Lower leg skin (tissue), 4 donors: ENCODE measurements around the gene LTK. TPM values are rescaled to one million over a fixed set of nuclear protein-coding genes. Genes with fewer than 3 reads are reported as not detected.

Source experiments
- DNase-seq, 2 donors: peaks; one replicate each; pipeline ENCODE4 v3.0.0-alpha.2; 2019; ENCODE audit warnings: low spot score in 2 of 2
- H3K4me3 ChIP-seq: fragments of 200-600 bp; sonication (generic); 2 replicates; pipeline ENCODE4 v1.5.1; 2017; ENCODE audit warnings: mild to moderate bottlenecking, low read depth; ENCODE audit not compliant: poor library complexity, severe bottlenecking
- CTCF ChIP-seq, 3 donors: fragments of 450-650 bp; IDR thresholded peaks; one replicate each; pipeline ENCODE4 v1.5.1; 2016; ENCODE audit warnings: antibody characterized with exemption in 3 of 3, mild to moderate bottlenecking in 3 of 3, moderate library complexity in 2 of 3
- POLR2A ChIP-seq, 2 donors: fragments of 450-650 bp; IDR thresholded peaks; one replicate each; pipeline ENCODE4 v1.6.1; 2016 to 2017; ENCODE audit warnings: antibody characterized with exemption in 2 of 2, mild to moderate bottlenecking in 1 of 2, moderate library complexity in 1 of 2
- WGBS, 2 donors: methylation state at CpG; one replicate each; pipeline ENCODE4 v1.1.5; 2018; 5-methylcytosine and 5-hydroxymethylcytosine counted together
- intact Hi-C: fragments of 100-400 bp; cut with DNase I; formaldehyde crosslinking; loops from one replicate; pipeline ENCODE4 v1.15.0; 2023; ENCODE audit warnings: low total_unique reads
- total RNA-seq, 4 donors: library from RNA; depleted of rRNA; stranded (reverse); fragments of >200 nt; gene quantifications; one replicate each; pipeline ENCODE4 v1.1.0, GENCODE V29; 2016

The LTK gene
- total RNA-seq, 4 donors from 2014 or later, result 0.46 to 0.54 (median 0.52) TPM; not detected in 1

DNA sequence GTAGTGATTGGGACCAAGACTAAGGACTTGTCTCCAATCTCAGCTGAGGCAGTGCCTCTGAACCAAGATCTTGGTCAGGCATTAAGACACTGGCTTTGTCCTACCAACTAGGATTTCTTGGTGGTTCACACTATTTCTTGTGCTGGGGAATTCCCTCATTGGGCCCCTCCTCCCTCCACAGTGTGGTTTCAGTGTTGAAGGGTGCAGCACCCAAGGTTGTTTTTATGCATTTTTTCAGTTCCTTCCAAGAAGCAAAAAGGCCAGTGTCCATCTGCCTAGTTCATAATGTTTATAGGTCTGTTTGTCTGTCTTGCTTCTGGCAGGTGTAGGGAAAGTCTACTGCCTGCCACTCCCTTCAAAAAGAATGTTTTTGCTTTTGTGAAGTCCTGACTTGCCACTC lies 30.5 kb downstream of the LTK start:
- TF ChIP-seq POLR2A (IDR thresholded peaks at IDR 0.05) (no peak), CTCF (IDR thresholded peaks at IDR 0.05) (no peak)

GRCh38 chr15:41482110-41482877 lies 31.3 kb downstream of the LTK start:
- DNase-seq, result no peak
- WGBS, 2 donors, result 95% methylated on average over 9 of the region's 9 CpGs
- no peak overlapping the region for H3K4me3 ChIP-seq
- no peak for TF ChIP-seq CTCF (IDR thresholded peaks at IDR 0.05)
- TF ChIP-seq POLR2A (IDR thresholded peaks at IDR 0.05), result no peak
- intact Hi-C loops, result no loop called here

More for the DNA sequence above, 30.5 kb downstream of the LTK start:
- no peak for DNase-seq
- H3K4me3 ChIP-seq, result no peak overlapping the region
- intact Hi-C loops, result no loop called here

GRCh38 chr15:41480396-41481140 lies 33.1 kb downstream of the LTK start:
- intact Hi-C loops, result no loop called here
- WGBS, 2 donors, result 93 to 94% methylated on average over 12 of the region's 12 CpGs
- H3K4me3 ChIP-seq, result no peak overlapping the region
- TF ChIP-seq POLR2A (IDR thresholded peaks at IDR 0.05), result no peak
- DNase-seq, result no peak

DNA sequence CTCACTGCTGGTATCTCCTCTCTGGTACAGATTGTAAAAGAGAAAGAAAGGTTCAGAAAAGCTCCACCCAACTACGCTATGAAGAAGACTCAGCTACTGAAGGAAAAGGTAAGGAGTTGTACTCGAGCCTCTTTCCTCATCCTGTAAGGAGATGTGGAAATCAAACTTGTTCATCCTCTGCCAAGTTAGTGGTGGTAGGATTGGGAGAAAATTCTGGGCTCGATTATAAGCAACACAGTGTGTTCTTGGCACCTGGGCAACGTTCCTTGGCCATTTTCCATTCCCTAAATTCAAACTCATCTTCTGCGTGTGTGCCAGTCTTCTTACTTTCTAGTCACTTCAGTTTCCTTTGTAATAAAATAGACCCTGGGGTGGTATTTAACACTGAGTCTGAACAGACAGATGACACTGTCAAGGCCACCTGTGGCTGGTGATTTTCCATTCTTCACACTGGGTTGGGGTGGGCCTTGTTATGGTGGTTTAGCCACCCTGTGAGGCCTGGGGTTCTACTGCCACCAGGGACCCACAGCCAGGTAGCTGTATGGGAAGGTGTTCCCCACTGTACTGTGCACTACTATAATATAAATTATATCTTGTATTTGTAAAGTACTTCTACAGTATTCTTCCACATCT lies 37.1 kb downstream of the LTK start:
- 63 to 71% methylated on average over 5 of the region's 5 CpGs for WGBS, 2 donors
- DNase-seq, result no peak
- no peak overlapping the region for H3K4me3 ChIP-seq
- TF ChIP-seq CTCF (IDR thresholded peaks at IDR 0.05), result no peak
- no peak for TF ChIP-seq POLR2A (IDR thresholded peaks at IDR 0.05)
- intact Hi-C loops, result no loop called here

- TF ChIP-seq POLR2A (IDR thresholded peaks at IDR 0.05), result no peak
- no peak for TF ChIP-seq CTCF (IDR thresholded peaks at IDR 0.05)
- WGBS, 2 donors, result 73 to 87% methylated on average over 2 of the region's 2 CpGs
- no peak for DNase-seq
- no peak overlapping the region for H3K4me3 ChIP-seq
- intact Hi-C loops, result no loop called here
Measured at GRCh38 chr15:41474941-41475340, 38.7 kb downstream of the LTK start.

DNA sequence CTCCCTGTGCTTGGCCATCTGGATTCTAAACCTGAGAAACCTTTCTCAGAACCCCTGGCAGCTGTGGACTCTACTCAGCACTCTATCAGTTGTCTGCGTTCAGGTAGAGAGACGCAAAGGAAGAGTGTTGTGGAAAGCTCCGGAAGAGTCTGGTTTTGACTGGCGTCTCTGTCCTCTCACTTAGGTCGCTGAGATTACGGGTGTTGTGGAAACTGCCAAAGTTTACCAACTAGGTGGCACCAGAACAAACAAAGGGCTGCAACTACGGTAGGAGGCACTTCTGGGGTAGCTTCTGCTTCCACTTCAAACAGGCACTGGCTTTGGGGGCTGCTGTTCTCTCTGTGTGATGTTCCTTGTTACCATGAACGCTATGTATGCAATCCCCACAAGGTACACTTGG lies 39.2 kb downstream of the LTK start:
- no peak overlapping the region for H3K4me3 ChIP-seq
- intact Hi-C loops, result no loop called here
- TF ChIP-seq CTCF (IDR thresholded peaks at IDR 0.05), result no peak
- TF ChIP-seq POLR2A (IDR thresholded peaks at IDR 0.05), result no peak
- WGBS, 2 donors, result 86 to 93% methylated on average over 8 of the region's 8 CpGs
- no peak for DNase-seq
